OCI-LY1 (cell line): ENCODE data around the gene OR7A10.
"Not testable (repeated sequence)": the region's sequence is repeated elsewhere in the genome, so short reads cannot be mapped to it uniquely, and the experiment has no call there.

Experiments
- H2AFZ ChIP-seq: fragments of 200-600 bp; sonication (generic), shearing (Covaris generic); 2 replicates; pipeline ENCODE4 v1.6.0; 2014; ENCODE audit warnings: antibody characterized with exemption, mild to moderate bottlenecking, low read length
- H3F3A ChIP-seq: fragments of 200-600 bp; sonication (generic), shearing (Covaris generic); 2 replicates; pipeline ENCODE4 v1.6.0; 2014; ENCODE audit warnings: mild to moderate bottlenecking, antibody characterized with exemption, low read length, moderate library complexity; ENCODE audit not compliant: insufficient read depth
- H3K27ac ChIP-seq: fragments of 200-600 bp; sonication (generic); 2 replicates; pipeline ENCODE4 v1.5.1; 2014; ENCODE audit warnings: low read length, mixed run types, mild to moderate bottlenecking, low read depth; ENCODE audit not compliant: poor library complexity, severe bottlenecking
- H3K27me3 ChIP-seq: fragments of 200-600 bp; sonication (generic); 2 replicates; pipeline ENCODE4 v1.6.0; 2014; ENCODE audit warnings: antibody characterized with exemption, mild to moderate bottlenecking, low read length, moderate library complexity; ENCODE audit not compliant: insufficient read depth
- H3K36me3 ChIP-seq: fragments of 200-600 bp; sonication (generic); 2 replicates; pipeline ENCODE4 v1.6.1; 2014; ENCODE audit warnings: mild to moderate bottlenecking, antibody characterized with exemption, low read length, moderate library complexity, mixed read lengths; ENCODE audit not compliant: insufficient read depth
- H3K4me1 ChIP-seq: fragments of 200-600 bp; sonication (generic); 2 replicates; pipeline ENCODE4 v1.5.1; 2014; ENCODE audit warnings: mild to moderate bottlenecking, low read length, moderate library complexity; ENCODE audit not compliant: insufficient read depth, severe bottlenecking
- H3K4me2 ChIP-seq: fragments of 200-600 bp; sonication (generic), shearing (Covaris generic); 2 replicates; pipeline ENCODE4 v1.6.1; 2014; ENCODE audit warnings: low read length
- H3K4me3 ChIP-seq: fragments of 200-600 bp; sonication (generic); 2 replicates; pipeline ENCODE4 v1.5.1; 2014; ENCODE audit warnings: low read length, low read depth, mild to moderate bottlenecking, mixed read lengths; ENCODE audit not compliant: poor library complexity, severe bottlenecking
- H3K79me2 ChIP-seq: fragments of 200-600 bp; shearing (Covaris generic); 2 replicates; pipeline ENCODE4 v1.6.1; 2016; ENCODE audit warnings: mixed run types, low read length, mixed read lengths; ENCODE audit not compliant: insufficient read depth
- H3K9ac ChIP-seq: fragments of 200-600 bp; sonication (generic), shearing (Covaris generic); 2 replicates; pipeline ENCODE4 v1.6.1; 2014; ENCODE audit warnings: mild to moderate bottlenecking, low read length, mixed read lengths
- H3K9me2 ChIP-seq: fragments of 200-600 bp; sonication (generic), shearing (Covaris generic); 2 replicates; pipeline ENCODE4 v1.6.1; 2014; ENCODE audit warnings: low read depth, mild to moderate bottlenecking, low read length, mixed read lengths
- H3K9me3 ChIP-seq: fragments of 200-600 bp; shearing (Covaris generic); 2 replicates; pipeline ENCODE4 v1.6.1; 2014; ENCODE audit warnings: low read length, mixed read lengths
- H4K20me1 ChIP-seq: fragments of 200-600 bp; sonication (generic), shearing (Covaris generic); 2 replicates; pipeline ENCODE4 v1.6.0; 2016; ENCODE audit warnings: mild to moderate bottlenecking, low read length; ENCODE audit not compliant: insufficient read depth
- EZH2 ChIP-seq: fragments of 200-600 bp; sonication (generic), shearing (Covaris generic); IDR thresholded peaks from 2 replicates; pipeline ENCODE4 v1.8.0; 2017; ENCODE audit warnings: borderline replicate concordance, mixed run types, mild to moderate bottlenecking, antibody characterized with exemption, low read length, moderate library complexity, mixed read lengths
- TF ChIP-seq, protein P1 (sequence below): fragments of 200-600 bp; sonication (generic), shearing (Covaris generic); IDR thresholded peaks from 2 replicates; pipeline ENCODE4 v1.5.1; 2017; ENCODE audit warnings: mild to moderate bottlenecking, antibody characterized with exemption, low read length, moderate library complexity, mixed read lengths

The OR7A10 gene

DNA sequence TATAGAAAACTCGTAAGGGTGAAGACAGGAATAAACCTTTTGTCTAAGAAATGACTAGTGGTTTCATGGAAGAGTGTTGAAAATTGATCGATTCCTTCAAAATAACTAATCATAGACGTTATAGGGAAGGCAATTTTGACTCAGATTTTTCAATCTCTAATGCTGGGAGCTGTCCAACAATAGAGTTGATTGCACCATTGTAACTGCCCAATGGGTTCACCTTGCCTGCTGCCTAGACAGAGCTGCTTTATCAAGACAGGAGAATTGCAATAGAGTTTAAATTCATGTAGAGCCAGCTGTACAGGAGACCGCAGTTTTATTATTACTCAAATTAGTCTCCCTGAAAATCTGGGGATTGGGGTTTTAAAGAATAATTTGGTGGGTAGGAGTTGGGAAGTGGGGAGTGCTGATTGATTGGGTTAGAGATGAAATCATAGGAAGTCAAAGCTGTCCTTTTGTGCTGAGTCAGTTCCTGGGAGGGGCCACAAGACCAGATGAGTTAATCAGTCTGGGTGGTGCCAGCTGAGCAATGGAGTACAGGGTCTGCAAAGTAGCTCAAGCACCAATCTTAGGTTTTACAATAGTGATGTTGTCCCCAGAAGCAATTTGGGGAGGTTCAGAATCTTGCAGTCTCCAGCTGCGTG lies 53.5 kb downstream of the OR7A10 start:
- H3K9ac ChIP-seq = no peak overlapping the region
- no peaks in the 10 kb centered on the region for H3K36me3 ChIP-seq
- H3K9me3 ChIP-seq = no peaks in the 10 kb centered on the region
- no peaks in the 10 kb centered on the region for H3K4me1 ChIP-seq
- H3K9me2 ChIP-seq = no peaks in the 10 kb centered on the region
- H2AFZ ChIP-seq = no peak overlapping the region
- no peak overlapping the region for H3K4me2 ChIP-seq
- H3F3A ChIP-seq = no peaks in the 10 kb centered on the region
- TF ChIP-seq EZH2 = no peak
- TF ChIP-seq, protein P1, sequence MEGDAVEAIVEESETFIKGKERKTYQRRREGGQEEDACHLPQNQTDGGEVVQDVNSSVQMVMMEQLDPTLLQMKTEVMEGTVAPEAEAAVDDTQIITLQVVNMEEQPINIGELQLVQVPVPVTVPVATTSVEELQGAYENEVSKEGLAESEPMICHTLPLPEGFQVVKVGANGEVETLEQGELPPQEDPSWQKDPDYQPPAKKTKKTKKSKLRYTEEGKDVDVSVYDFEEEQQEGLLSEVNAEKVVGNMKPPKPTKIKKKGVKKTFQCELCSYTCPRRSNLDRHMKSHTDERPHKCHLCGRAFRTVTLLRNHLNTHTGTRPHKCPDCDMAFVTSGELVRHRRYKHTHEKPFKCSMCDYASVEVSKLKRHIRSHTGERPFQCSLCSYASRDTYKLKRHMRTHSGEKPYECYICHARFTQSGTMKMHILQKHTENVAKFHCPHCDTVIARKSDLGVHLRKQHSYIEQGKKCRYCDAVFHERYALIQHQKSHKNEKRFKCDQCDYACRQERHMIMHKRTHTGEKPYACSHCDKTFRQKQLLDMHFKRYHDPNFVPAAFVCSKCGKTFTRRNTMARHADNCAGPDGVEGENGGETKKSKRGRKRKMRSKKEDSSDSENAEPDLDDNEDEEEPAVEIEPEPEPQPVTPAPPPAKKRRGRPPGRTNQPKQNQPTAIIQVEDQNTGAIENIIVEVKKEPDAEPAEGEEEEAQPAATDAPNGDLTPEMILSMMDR = no peak
- H3K27ac ChIP-seq = no peak overlapping the region
- H4K20me1 ChIP-seq = no peaks in the 10 kb centered on the region
- H3K79me2 ChIP-seq = no peaks in the 10 kb centered on the region
- 0 out of 2 replicates have a peak, but pooled peaks cover 5% of the 10 kb centered on the region for H3K27me3 ChIP-seq
- no peak overlapping the region for H3K4me3 ChIP-seq

DNA sequence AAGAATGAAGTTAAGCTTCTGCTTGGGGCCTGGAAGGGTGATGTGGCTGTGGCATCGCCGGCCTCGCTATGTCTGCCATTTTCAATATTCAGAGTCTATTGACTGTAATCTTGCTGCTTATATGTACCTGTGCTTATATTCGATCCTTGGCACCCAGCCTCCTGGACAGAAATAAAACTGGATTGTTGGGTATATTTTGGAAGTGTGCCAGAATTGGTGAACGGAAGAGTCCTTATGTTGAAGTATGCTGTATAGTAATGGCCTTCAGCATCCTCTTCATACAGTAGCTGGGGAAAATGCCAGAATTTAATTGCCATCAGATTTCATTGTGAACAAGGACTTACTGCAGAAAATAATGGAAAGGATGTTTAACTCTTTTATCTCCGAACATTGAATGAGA lies 56.5 kb downstream of the OR7A10 start:
- not testable (repeated sequence) for H3F3A ChIP-seq, H3K9ac ChIP-seq, H3K9me2 ChIP-seq, H3K4me3 ChIP-seq, H3K9me3 ChIP-seq, H3K27me3 ChIP-seq, H3K79me2 ChIP-seq, H3K27ac ChIP-seq, H3K4me1 ChIP-seq, H3K4me2 ChIP-seq, H2AFZ ChIP-seq, H4K20me1 ChIP-seq, H3K36me3 ChIP-seq
